GM19193 (cell line): ENCODE data around the gene PIGN.

Source experiments
- POLR2A ChIP-seq: IDR thresholded peaks from 4 replicates; pipeline ENCODE4 v1.6.1; 2011; ENCODE audit not compliant: insufficient read depth, insufficient read length; ENCODE audit errors: extremely low read depth

The PIGN gene

GRCh38 chr18:62189208-62189607, 2.4 kb upstream of the PIGN start:
- no peak for TF ChIP-seq POLR2A

DNA sequence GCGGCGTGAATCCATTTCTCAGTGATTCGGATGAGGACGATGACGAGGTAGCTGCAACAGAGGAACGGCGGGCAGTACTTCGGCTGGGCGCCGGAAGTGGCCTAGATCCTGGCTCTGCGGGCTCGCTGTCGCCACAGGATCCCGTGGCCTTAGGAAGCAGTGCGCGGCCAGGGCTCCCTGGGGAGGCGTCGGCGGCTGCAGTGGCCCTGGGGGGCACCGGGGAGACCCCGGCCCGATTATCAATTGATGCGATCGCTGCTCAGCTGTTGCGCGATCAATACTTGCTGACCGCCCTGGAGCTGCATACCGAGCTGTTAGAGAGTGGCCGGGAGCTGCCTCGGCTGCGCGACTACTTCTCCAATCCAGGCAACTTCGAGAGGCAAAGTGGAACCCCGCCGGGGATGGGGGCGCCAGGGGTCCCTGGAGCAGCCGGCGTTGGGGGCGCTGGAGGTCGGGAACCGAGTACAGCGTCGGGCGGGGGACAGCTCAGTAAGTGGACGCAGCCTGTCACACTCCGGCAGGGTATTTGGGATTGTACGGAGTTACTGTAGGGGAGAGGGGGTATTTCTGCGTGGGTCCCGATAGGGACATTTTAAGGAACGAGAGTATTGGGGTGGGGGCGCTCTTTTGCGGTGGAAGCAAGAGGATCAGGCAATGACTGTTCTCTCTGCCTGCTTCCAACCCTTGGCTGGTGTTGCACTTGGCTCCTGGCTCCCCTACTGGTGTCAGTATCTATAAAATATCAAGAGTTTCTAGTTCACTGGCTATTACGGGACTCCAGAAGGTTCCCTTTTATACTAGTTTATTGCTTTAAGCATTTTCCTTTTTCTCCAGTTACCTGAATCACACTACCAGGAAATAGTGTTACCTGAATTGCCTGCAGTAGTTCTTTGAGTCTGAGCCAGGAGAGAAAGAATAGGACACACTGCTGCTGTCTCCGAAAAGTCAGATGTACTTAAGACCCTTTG, 971 bp upstream of the PIGN start:
- no peak for TF ChIP-seq POLR2A

DNA sequence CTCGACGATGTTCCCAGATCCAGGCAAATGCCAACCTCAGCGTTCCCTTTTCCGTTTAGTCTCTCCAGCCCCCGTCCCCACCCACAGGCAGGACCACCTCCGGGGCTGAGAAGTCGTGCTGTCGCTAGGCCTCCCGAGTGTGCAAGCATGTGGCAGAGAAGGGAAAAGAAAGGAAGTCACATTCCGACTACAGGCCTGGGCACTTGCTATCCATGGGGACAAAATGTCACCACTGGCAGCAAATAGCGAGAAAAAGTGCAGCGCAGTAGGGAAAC, 420 bp downstream of the PIGN start:
- TF ChIP-seq POLR2A = no peak

GRCh38 chr18:62183578-62184195, 3.2 kb downstream of the PIGN start:
- no peak for TF ChIP-seq POLR2A

- TF ChIP-seq POLR2A = no peak
Measured at GRCh38 chr18:62182220-62182619, 4.6 kb downstream of the PIGN start.

- no peak for TF ChIP-seq POLR2A
Measured at GRCh38 chr18:62179213-62179612, 7.6 kb downstream of the PIGN start.

DNA sequence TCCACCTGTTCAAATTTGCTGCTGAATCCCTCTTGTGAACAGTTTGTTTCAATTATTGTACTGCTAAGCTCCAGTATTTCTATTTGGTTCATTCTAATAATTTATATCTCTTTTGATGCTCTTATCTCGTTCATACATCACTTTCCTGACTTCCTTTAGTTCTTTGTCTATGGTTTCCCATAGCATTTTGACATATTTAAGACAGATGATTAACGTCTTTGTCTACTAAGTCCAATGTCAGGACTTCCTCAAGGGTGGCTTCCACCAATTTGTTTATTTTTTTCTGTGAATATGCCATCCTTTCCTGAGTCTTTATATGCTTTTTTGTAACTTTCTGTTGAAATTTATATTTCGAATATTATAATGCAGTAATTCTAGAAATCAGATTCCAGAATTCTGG, 9.6 kb downstream of the PIGN start:
- TF ChIP-seq POLR2A = no peak

DNA sequence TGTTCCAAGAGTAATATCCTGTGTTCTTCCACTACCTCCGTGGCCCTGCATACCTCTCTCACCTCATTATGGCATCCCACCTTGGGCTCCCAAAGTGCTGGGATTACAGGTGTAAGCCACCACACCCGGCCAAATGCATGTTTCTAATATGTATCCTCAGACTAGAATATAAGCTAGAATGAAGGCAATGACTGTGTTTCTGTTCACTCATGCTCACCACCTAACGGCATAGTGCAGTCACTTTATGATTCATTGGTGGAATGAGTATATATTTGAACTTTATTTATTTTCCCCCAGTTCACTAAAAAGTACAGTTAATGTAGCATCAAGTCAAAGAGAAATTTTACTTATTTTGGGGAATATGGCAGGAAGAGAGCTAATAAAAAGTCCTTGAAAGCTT, 11.3 kb downstream of the PIGN start:
- TF ChIP-seq POLR2A = no peak

GRCh38 chr18:62172298-62172697, 14.6 kb downstream of the PIGN start:
- TF ChIP-seq POLR2A = no peak

DNA sequence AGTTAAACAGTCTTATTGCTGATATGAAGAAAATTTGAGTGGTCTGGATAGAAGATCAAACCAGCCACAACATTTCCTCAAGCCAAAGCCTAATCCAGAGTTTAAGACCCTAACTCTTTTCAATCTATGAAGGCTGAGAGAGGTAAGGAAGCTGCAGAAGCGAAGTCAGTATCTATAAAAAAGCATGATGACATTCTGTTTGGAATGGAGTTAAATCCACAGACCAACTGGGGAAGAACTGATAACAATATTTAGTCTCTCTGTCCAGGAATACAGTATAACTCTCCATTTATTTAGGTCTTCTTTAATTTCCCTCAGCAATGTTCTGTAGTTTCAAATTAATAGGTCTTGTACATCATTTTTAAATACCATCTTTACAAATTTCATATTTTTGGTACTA, 16.0 kb downstream of the PIGN start:
- no peak for TF ChIP-seq POLR2A

GRCh38 chr18:62165583-62165982, 21.3 kb downstream of the PIGN start:
- TF ChIP-seq POLR2A = no peak

- no peak for TF ChIP-seq POLR2A
Measured at GRCh38 chr18:62164855-62165487, 21.9 kb downstream of the PIGN start.

DNA sequence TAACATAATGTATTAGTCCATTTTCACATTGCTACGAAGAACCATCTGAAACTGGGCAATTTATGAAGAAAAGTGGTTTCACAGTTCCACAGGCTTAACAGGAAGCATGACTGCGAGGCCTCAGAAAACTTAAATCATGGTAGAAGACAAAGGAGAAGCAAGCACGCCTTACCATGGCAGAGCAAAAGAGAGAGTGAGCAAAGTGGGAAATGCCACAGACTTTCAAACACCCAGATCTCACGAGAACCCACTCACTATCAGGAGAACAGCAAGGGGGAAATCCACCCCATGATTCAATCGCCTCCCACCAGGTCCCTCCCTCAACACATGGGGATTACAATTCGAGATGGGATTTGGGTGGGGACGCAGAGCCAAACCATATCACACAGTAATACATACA, 22.5 kb downstream of the PIGN start:
- TF ChIP-seq POLR2A = no peak

DNA sequence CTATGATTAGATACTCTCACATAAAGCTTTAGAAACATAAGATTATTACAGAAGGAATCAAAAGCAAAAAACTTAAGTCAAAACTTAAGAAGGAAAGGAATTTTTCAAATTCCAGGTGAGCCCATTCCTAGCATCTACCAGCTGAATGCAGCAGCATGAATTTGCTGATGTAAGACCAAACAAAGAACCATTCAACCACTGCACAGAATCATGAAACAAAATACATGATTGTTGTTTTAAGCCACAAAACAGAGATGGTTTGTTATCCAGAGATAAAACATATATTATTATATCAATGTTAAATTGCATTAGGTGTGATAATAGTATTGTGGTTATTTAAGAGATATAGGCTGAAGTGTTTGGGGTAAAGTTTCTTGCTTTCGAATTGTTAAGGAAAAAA, 29.0 kb downstream of the PIGN start:
- TF ChIP-seq POLR2A = no peak

GRCh38 chr18:62152844-62153243, 34.0 kb downstream of the PIGN start:
- TF ChIP-seq POLR2A = no peak
